Endothelial cell of umbilical vein (primary cell): Measurements from ENCODE around the gene CADM4. TPM values are rescaled to one million over a fixed set of nuclear protein-coding genes. Genes with fewer than 3 reads are reported as not detected.

Experiments used
- BruUV-seq: library from RNA; stranded (reverse); fragments of 400-500 nt; replicated peaks from 2 replicates; lab custom pipeline; 2021; lab: Mats Ljungman, UMichigan
- CTCF ChIA-PET: fragments of 300-600, 350-600 bp; sonication (Branson Sonifier 250); formaldehyde crosslinking; loops from one replicate; lab custom pipeline; 2021; ENCODE audit warnings: antibody characterized with exemption, inconsistent platforms; lab: Charles Lee
- POLR2A ChIA-PET: fragments of 300-600, 350-600 bp; sonication (Branson Sonifier 250); formaldehyde crosslinking; loops from one replicate; lab custom pipeline; 2021; ENCODE audit warnings: antibody characterized with exemption, inconsistent platforms; lab: Charles Lee
- DNase-seq: peaks from one replicate; pipeline ENCODE4 v3.0.0-alpha.2; 2011; ENCODE audit warnings: low read depth, low spot score
- FAIRE-seq: peaks from 2 replicates; lab custom pipeline; 2011; peaks lifted over from hg19 to GRCh38; lab: Jason Lieb, UNC
- H2AFZ ChIP-seq: 2 replicates; pipeline ENCODE4 v1.6.0; 2012; ENCODE audit warnings: low read depth, low read length, control low read depth, inconsistent platforms
- H3K27ac ChIP-seq: 2 replicates; pipeline ENCODE4 v1.5.1; 2011; ENCODE audit warnings: low read depth, mild to moderate bottlenecking, control low read depth, low read length, moderate library complexity; ENCODE audit not compliant: insufficient read depth
- H3K27me3 ChIP-seq, 2 experiments: 2 replicates each; pipeline versions ENCODE4 v1.6.0 to v1.6.1; 2011; ENCODE audit warnings: low read length in 2 of 2, mixed read lengths in 1 of 2; ENCODE audit not compliant: control insufficient read depth in 2 of 2, insufficient read depth in 2 of 2
- H3K36me3 ChIP-seq, 2 experiments: 2 replicates in 1 of 2; 3 replicates in 1 of 2; pipeline ENCODE4 v1.5.1; 2011; ENCODE audit warnings: low read length in 2 of 2, mild to moderate bottlenecking in 1 of 2, moderate library complexity in 1 of 2; ENCODE audit not compliant: control insufficient read depth in 2 of 2, insufficient read depth in 2 of 2; ENCODE audit errors: extremely low read depth in 1 of 2
- H3K4me1 ChIP-seq: 3 replicates; pipeline ENCODE4 v1.5.1; 2011; ENCODE audit warnings: mild to moderate bottlenecking, low read length; ENCODE audit not compliant: control insufficient read depth, insufficient read depth; ENCODE audit errors: extremely low read depth
- H3K4me2 ChIP-seq: 2 replicates; pipeline ENCODE4 v1.6.1; 2011; ENCODE audit warnings: low read length, control low read depth, mixed read lengths; ENCODE audit not compliant: insufficient read depth
- H3K4me3 ChIP-seq, 3 experiments: fragments of 200-600 bp in 1 of 3; sonication (generic), shearing (Covaris generic) in 1 of 3; replicated peaks in 1 of 3; 2 replicates each; pipeline ENCODE4 v1.5.1; 2011 to 2016; ENCODE audit warnings: control low read depth in 3 of 3, low read length in 3 of 3, mild to moderate bottlenecking in 2 of 3, inconsistent platforms in 1 of 3, low read depth in 1 of 3, moderate library complexity in 1 of 3; ENCODE audit not compliant: insufficient read depth in 1 of 3
- H3K79me2 ChIP-seq: 2 replicates; pipeline ENCODE4 v1.6.0; 2012; ENCODE audit warnings: low read length, inconsistent platforms; ENCODE audit not compliant: control insufficient read depth, insufficient read depth
- H3K9ac ChIP-seq: replicated peaks from 2 replicates; pipeline ENCODE3; 2011; ENCODE audit warnings: low read length, control low read depth; ENCODE audit not compliant: insufficient read depth; ENCODE audit errors: extremely low read depth
- H3K9me1 ChIP-seq: replicated peaks from 3 replicates; pipeline ENCODE4 v1.6.0; 2011; ENCODE audit warnings: mild to moderate bottlenecking, low read length; ENCODE audit not compliant: control insufficient read depth, insufficient read depth; ENCODE audit errors: extremely low read depth
- H3K9me3 ChIP-seq: replicated peaks from 2 replicates; pipeline ENCODE4 v1.5.1; 2012; ENCODE audit warnings: low read length, inconsistent platforms; ENCODE audit not compliant: control insufficient read depth, insufficient read depth
- H4K20me1 ChIP-seq: replicated peaks from 2 replicates; pipeline ENCODE3; 2011; ENCODE audit warnings: mild to moderate bottlenecking, low read length; ENCODE audit not compliant: control insufficient read depth, insufficient read depth; ENCODE audit errors: extremely low read depth
- CTCF ChIP-seq, 2 donors: IDR thresholded peaks; 1 replicate in 1 of 2; 2 replicates in 1 of 2; pipeline ENCODE4 v1.5.1; 2011; ENCODE audit warnings: low read length in 2 of 2, mild to moderate bottlenecking in 2 of 2, moderate library complexity in 2 of 2, control low read depth in 1 of 2, inconsistent platforms in 1 of 2, low read depth in 1 of 2; ENCODE audit not compliant: insufficient read depth in 1 of 2; ENCODE audit errors: extremely low read depth in 1 of 2
- EZH2 ChIP-seq: IDR thresholded peaks from 2 replicates; pipeline ENCODE4 v1.6.1; 2012; ENCODE audit warnings: borderline replicate concordance, low read depth, mild to moderate bottlenecking, moderate library complexity, low read length, inconsistent platforms; ENCODE audit not compliant: severe bottlenecking
- FOS ChIP-seq: IDR thresholded peaks from 2 replicates; pipeline ENCODE4 v1.6.1; 2011; ENCODE audit warnings: mild to moderate bottlenecking, low read length, moderate library complexity, borderline replicate concordance; ENCODE audit not compliant: insufficient read depth
- GATA2 ChIP-seq: IDR thresholded peaks from 2 replicates; pipeline ENCODE4 v1.7.0; 2011; ENCODE audit warnings: low read depth, mild to moderate bottlenecking, moderate library complexity, mixed read lengths, low read length; ENCODE audit not compliant: insufficient read length, insufficient read depth
- JUN ChIP-seq: IDR thresholded peaks from 2 replicates; pipeline ENCODE4 v1.6.1; 2011; ENCODE audit warnings: borderline replicate concordance, low read depth; ENCODE audit not compliant: insufficient read length, insufficient read depth
- MAX ChIP-seq: IDR thresholded peaks from 2 replicates; pipeline ENCODE4 v1.6.1; 2011; ENCODE audit not compliant: insufficient read depth, insufficient read length
- MYC ChIP-seq: IDR thresholded peaks from one replicate; pipeline ENCODE4 v1.6.1; 2011; ENCODE audit warnings: mild to moderate bottlenecking, low read depth, low read length
- POLR2A ChIP-seq: IDR thresholded peaks from 2 replicates; pipeline ENCODE4 v1.6.1; 2012; ENCODE audit warnings: low read depth, mild to moderate bottlenecking, control low read depth, low read length
- POLR2AphosphoS5 ChIP-seq: IDR thresholded peaks from 2 replicates; pipeline ENCODE4 v1.6.1; 2012; ENCODE audit warnings: low read depth, mild to moderate bottlenecking, control low read depth, low read length, moderate library complexity; ENCODE audit not compliant: insufficient read depth
- dilution Hi-C: fragments of 300-500 bp; cut with MboI; formaldehyde crosslinking; loops from one replicate; pipeline ENCODE4 v1.15.0; 2019; ENCODE audit warnings: low sequenced_read_pairs; ENCODE audit not compliant: extremely low pct_ligation_motif_present
- intact Hi-C: fragments of 100-400 bp; cut with micrococcal nuclease; formaldehyde crosslinking; loops from one replicate; pipeline ENCODE4 v1.10.0; 2022
- polyA plus RNA-seq, 4 experiments: library from polyadenylated mRNA; depleted of rRNA in 3 of 4; stranded (reverse) in 3 of 4; unstranded in 1 of 4; fragments of >200 nt; gene quantifications; 2 replicates each; pipeline versions ENCODE4 v1.2.1 to v1.2.3, GENCODE V29; 2011 to 2012; ENCODE audit warnings: missing spikeins in 1 of 4
- total RNA-seq: library from RNA; stranded (reverse); gene quantifications from 2 replicates; pipeline ENCODE4 v1.2.3, GENCODE V29; 2021

CADM4 gene
- total and polyA plus RNA-seq, 2 donors (not counting 3 experiments of a cell fraction or from before 2014, with no cell fraction given) = 5.0 to 7.5 TPM

GRCh38 chr19:43607238-43608205 is 32.1 kb downstream of the CADM4 start:
- Histone ChIP-seq H3K79me2 (peaks cover 4% of the 10 kb centered on the region), H3K4me3 (no peak overlapping the region), H3K27ac (no peak overlapping the region), H3K9me3 (no peaks in the 10 kb centered on the region), H3K27me3 (no peaks in the 10 kb centered on the region), H3K9ac (no peak overlapping the region), H3K36me3 (peaks cover 0 to 23% of the 10 kb centered on the region in 2 experiments), H3K9me1 (no peaks in the 10 kb centered on the region), H4K20me1 (no peaks in the 10 kb centered on the region), H3K4me1 (no peaks in the 10 kb centered on the region), H2AFZ (no peak overlapping the region), H3K4me2 (no peak overlapping the region)
- intact Hi-C loops = no loop called here
- DNase-seq (no peak), FAIRE-seq (no peak)
- no peak for TF ChIP-seq POLR2AphosphoS5
- no peak for TF ChIP-seq POLR2A
- no peak for TF ChIP-seq MYC
- TF ChIP-seq GATA2 = no peak
- no peak for TF ChIP-seq MAX
- TF ChIP-seq EZH2 = no peak
- no peak for TF ChIP-seq FOS
- no peak for TF ChIP-seq JUN
- TF ChIP-seq CTCF (IDR thresholded peaks at IDR 0.05; ENCODE audit: extremely low read depth in 1 of 2, insufficient read depth in 1 of 2, low read depth in 1 of 2, low read length in 2 of 2) = no peak
- ChIA-PET CTCF (no interaction called here), POLR2A (no interaction called here)
- BruUV-seq = TSS peak; percentile 47
- dilution Hi-C loops = no loop called here
